ENCODE data around the gene MAPKAP1. TPM values are rescaled to one million over a fixed set of nuclear protein-coding genes. Genes with fewer than 3 reads are reported as not detected.

The MAPKAP1 gene
- total RNA-seq, 1 donor from 2014 or later, result 49.6 TPM

- no peaks in the 10 kb centered on the region for H3K9me3 ChIP-seq
- H3K4me1 ChIP-seq, result no peaks in the 10 kb centered on the region
- TF ChIP-seq CTCF (IDR thresholded peaks at IDR 0.05), result no peak
- no peaks in the 10 kb centered on the region for H3K27me3 ChIP-seq
- intact Hi-C loops (cut with DNase I), result no loop called here
- H3K36me3 ChIP-seq, result no peaks in the 10 kb centered on the region
- no peak for DNase-seq (ENCODE audit: low spot score in 2 of 2)
- H3K27ac ChIP-seq, result no peak overlapping the region
- no peak overlapping the region for H3K4me3 ChIP-seq
These were observed 177.9 kb downstream of the MAPKAP1 start for GRCh38 chr9:125529107-125529506.

GRCh38 chr9:125527471-125528002, 179.5 kb downstream of the MAPKAP1 start:
- no peak for DNase-seq (ENCODE audit: low spot score in 2 of 2)
- H3K9me3 ChIP-seq, result no peaks in the 10 kb centered on the region
- H3K4me1 ChIP-seq, result no peaks in the 10 kb centered on the region
- H3K36me3 ChIP-seq, result no peaks in the 10 kb centered on the region
- no peaks in the 10 kb centered on the region for H3K27me3 ChIP-seq
- intact Hi-C loops (cut with DNase I), result no loop called here
- no peak for TF ChIP-seq CTCF (IDR thresholded peaks at IDR 0.05)
- no peak overlapping the region for H3K4me3 ChIP-seq
- H3K27ac ChIP-seq, result no peak overlapping the region

GRCh38 chr9:125525921-125526631, 180.9 kb downstream of the MAPKAP1 start:
- Histone ChIP-seq H3K27me3 (no peaks in the 10 kb centered on the region), H3K9me3 (no peaks in the 10 kb centered on the region), H3K36me3 (no peaks in the 10 kb centered on the region), H3K4me1 (no peaks in the 10 kb centered on the region), H3K4me3 (no peak overlapping the region), H3K27ac (no peak overlapping the region)
- intact Hi-C loops (cut with DNase I), result no loop called here
- no peak for DNase-seq (ENCODE audit: low spot score in 2 of 2)
- no peak for TF ChIP-seq CTCF (IDR thresholded peaks at IDR 0.05)

- no peaks in the 10 kb centered on the region for H3K27me3 ChIP-seq
- H3K27ac ChIP-seq, result no peak overlapping the region
These were observed 182.2 kb downstream of the MAPKAP1 start for GRCh38 chr9:125524583-125525355.

GRCh38 chr9:125523681-125524080, 183.3 kb downstream of the MAPKAP1 start:
- H3K9me3 ChIP-seq, result no peaks in the 10 kb centered on the region
- no peak for DNase-seq (ENCODE audit: low spot score in 2 of 2)
- no peaks in the 10 kb centered on the region for H3K36me3 ChIP-seq
- intact Hi-C loops (cut with DNase I), result no loop called here
- H3K27ac ChIP-seq, result no peak overlapping the region
- no peak for TF ChIP-seq CTCF (IDR thresholded peaks at IDR 0.05)
- no peaks in the 10 kb centered on the region for H3K27me3 ChIP-seq
- H3K4me1 ChIP-seq, result no peaks in the 10 kb centered on the region
- no peak overlapping the region for H3K4me3 ChIP-seq

More at GRCh38 chr9:125524583-125525355, 182.2 kb downstream of the MAPKAP1 start:
- Histone ChIP-seq H3K9me3 (no peaks in the 10 kb centered on the region), H3K36me3 (no peaks in the 10 kb centered on the region), H3K4me1 (no peaks in the 10 kb centered on the region), H3K4me3 (no peak overlapping the region)
- DNase-seq (ENCODE audit: low spot score in 2 of 2), result no peak
- no peak for TF ChIP-seq CTCF (IDR thresholded peaks at IDR 0.05)
- intact Hi-C loops (cut with DNase I), result no loop called here

Data from ascending aorta (tissue), 2 donors.